Sigmoid colon (tissue), 4 donors: ENCODE measurements around the gene RNF187.

ENCODE experiments used
- EP300 ChIP-seq, 4 donors: sonication (generic); formaldehyde crosslinking; IDR thresholded peaks; one replicate each; pipeline ENCODE4 v1.6.1; 2017; ENCODE audit warnings: antibody characterized with exemption in 4 of 4
- POLR2AphosphoS5 ChIP-seq, 4 donors: sonication (generic); formaldehyde crosslinking; IDR thresholded peaks; one replicate each; pipeline ENCODE4 v1.6.1; 2017; ENCODE audit warnings: antibody characterized with exemption in 4 of 4
- TF ChIP-seq, protein P1 (sequence below), 4 experiments: fragments of 450-650 bp in 3 of 4; fragments of 200-600 bp in 1 of 4; IDR thresholded peaks; one replicate each; pipeline ENCODE4 v1.5.1; 2016 to 2019; ENCODE audit warnings: antibody characterized with exemption in 4 of 4, mild to moderate bottlenecking in 3 of 4, moderate library complexity in 2 of 4

DNA sequence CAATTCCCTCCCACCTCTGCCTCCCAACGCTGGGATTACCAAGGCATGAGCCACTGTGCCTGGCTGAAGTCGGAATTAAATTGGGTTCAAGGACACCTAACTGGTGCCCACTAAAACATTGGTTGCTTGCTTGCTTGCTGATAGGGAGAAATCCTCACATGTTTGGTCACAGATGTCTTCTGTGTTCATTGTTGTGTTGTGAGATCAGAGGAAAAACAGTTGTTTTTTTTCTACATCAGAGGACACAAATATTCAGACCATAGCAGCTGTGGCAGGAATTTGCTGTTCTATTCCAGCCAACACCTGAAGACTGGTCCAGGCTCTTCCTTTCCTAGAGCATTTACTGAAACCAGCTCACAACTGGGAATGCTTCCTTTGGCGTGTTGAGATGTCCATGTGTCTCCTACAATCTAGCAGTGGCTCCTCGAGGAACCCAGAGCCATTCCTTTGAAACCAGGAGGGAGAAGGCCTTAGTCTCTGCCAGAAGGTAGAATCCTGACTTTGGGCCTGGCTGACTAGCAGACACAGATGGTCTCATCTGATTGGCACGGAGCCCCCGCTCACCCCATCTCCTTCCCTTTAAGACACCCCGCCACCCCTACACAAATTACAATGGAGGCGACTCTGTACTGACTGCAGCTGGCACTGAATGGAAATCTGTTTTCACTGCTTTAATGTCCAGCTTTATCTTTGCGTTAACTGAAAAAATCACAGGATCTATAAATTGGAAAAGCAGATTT lies 46.3 kb upstream of the RNF187 start:
- TF ChIP-seq POLR2AphosphoS5 (IDR thresholded peaks at IDR 0.05) (no peak), EP300 (IDR thresholded peaks at IDR 0.05) (no peak)
- TF ChIP-seq, protein P1, sequence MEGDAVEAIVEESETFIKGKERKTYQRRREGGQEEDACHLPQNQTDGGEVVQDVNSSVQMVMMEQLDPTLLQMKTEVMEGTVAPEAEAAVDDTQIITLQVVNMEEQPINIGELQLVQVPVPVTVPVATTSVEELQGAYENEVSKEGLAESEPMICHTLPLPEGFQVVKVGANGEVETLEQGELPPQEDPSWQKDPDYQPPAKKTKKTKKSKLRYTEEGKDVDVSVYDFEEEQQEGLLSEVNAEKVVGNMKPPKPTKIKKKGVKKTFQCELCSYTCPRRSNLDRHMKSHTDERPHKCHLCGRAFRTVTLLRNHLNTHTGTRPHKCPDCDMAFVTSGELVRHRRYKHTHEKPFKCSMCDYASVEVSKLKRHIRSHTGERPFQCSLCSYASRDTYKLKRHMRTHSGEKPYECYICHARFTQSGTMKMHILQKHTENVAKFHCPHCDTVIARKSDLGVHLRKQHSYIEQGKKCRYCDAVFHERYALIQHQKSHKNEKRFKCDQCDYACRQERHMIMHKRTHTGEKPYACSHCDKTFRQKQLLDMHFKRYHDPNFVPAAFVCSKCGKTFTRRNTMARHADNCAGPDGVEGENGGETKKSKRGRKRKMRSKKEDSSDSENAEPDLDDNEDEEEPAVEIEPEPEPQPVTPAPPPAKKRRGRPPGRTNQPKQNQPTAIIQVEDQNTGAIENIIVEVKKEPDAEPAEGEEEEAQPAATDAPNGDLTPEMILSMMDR (IDR thresholded peaks at IDR 0.05) = no peak
